ENCODE measurements around the gene GH2.
A peak's percentile ranks its signal among the peaks of the same experiment; 100 is the strongest.

Gene GH2

DNA sequence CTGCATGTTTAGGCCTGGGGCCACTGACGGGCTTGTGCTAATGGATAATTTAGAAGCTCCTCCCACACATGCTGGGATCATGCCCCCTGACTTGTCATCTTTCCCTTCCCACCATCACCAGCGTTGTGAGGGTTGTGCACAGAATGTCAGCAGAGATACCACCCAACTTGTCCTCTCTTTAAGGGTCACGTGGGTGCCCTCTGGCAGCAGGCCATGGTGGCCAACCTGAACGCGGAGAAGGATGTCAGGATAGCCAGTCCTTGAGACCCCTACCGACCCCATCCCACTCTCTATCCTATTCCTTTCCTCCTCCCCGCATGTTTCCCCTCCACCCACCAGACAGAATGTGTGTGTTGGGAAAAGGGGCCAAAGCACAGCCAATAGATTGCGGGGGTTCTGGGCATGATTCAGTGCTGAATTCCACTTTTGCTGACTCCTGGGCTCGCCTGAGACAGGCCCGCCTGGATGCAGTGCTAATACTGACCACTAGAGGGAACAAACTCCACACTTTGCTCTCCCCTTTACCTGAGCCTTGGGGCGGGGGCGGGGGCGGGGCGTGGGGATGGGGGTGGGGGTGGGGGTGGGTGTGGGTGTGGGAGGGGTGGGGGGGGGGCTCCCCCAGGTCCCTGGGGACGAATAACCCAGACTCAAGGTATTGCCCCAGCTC is at the start of gene GH2:
GH2 (minus strand) TSS at position 10 of the 667 bp plus-strand sequence. CDS start 143 bp downstream, outside the sequence.
- Histone ChIP-seq H3K27ac (ENCODE audit: extremely low read depth, low read depth, low read length) (no peak within 1 kb of the TSS), H3K36me3 (ENCODE audit: control insufficient read depth in 2 of 2, insufficient read depth in 1 of 2, low read length in 2 of 2) (no peaks in the 10 kb centered on the region), H3K4me1 (ENCODE audit: control insufficient read depth, insufficient read depth, low read length) (no peaks in the 10 kb centered on the region), H3K9me3 (ENCODE audit: control insufficient read depth, insufficient read depth, low read depth, low read length) (no peaks in the 10 kb centered on the region), H3K4me3 (ENCODE audit: low read depth, low read length) (no peak within 1 kb of the TSS)
- ChIA-PET POLR2A (no interaction called here), CTCF (interaction anchor here (0.7 to 2.9 kb wide), 6 partner anchors 12 to 33 kb away, joined by 3 to 10 read pairs (median 6); no protein-coding TSS in a partner anchor)
- TF ChIP-seq EGR2 (tag by site-specific recombination; IDR thresholded peaks at IDR 0.05; ENCODE audit: low read depth) (0 out of 2 replicates have a peak, but pooled peaks have one; percentile 25), ZNF701 (tag by site-specific recombination; IDR thresholded peaks at IDR 0.05) (no peak), ZEB2 (tag by site-specific recombination; IDR thresholded peaks at IDR 0.05) (no peak), GLIS2 (tag by site-specific recombination; IDR thresholded peaks at IDR 0.05) (no peak), ZFHX2 (tag by site-specific recombination; conservative IDR thresholded peaks at IDR 0.05) (peak; percentile 30), PRDM1 (tag by site-specific recombination; IDR thresholded peaks at IDR 0.05) (no peak)
- TF ChIP-seq, protein P1, sequence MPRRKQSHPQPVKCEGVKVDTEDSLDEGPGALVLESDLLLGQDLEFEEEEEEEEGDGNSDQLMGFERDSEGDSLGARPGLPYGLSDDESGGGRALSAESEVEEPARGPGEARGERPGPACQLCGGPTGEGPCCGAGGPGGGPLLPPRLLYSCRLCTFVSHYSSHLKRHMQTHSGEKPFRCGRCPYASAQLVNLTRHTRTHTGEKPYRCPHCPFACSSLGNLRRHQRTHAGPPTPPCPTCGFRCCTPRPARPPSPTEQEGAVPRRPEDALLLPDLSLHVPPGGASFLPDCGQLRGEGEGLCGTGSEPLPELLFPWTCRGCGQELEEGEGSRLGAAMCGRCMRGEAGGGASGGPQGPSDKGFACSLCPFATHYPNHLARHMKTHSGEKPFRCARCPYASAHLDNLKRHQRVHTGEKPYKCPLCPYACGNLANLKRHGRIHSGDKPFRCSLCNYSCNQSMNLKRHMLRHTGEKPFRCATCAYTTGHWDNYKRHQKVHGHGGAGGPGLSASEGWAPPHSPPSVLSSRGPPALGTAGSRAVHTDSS (tag by site-specific recombination; IDR thresholded peaks at IDR 0.05): no peak

DNA sequence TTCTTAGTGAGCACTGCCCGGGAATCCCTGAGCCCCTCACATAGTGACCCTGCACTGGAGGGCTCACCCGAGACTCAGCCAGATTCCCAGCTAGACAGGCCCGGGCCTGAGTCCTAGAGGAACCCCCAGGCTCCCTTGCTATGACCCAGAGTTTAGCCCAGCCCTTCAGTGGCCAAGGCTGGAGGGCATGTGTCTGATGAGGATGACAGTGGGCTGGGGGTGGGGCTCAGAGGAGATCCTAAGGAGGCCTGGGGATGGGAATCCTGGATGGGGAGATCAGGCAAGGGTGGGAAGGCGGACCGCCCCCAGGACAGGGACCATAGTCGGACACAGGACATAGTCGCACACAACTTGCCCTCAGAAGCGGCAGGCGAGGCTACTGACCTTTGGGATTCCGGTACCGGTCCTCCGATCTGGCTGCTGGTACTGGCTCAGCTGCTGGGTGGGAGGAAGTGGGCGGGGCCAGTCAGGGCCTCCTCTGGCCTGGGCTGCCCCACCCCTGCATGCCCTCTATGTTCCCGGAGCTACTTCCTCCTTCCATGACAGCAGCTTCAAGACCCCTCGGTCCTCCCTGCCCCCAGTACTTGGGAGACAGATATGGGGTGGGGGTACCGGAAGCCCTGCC is 49.3 kb upstream of the GH2 start:
- no peak overlapping the region for H3K27ac ChIP-seq (ENCODE audit: extremely low read depth, low read depth, low read length)
- H3K36me3 ChIP-seq (ENCODE audit: control insufficient read depth in 2 of 2, insufficient read depth in 1 of 2, low read length in 2 of 2): no peaks in the 10 kb centered on the region
- H3K4me3 ChIP-seq (ENCODE audit: low read depth, low read length): no peak overlapping the region
- no peak for TF ChIP-seq ZNF433 (tag by site-specific recombination; IDR thresholded peaks at IDR 0.05; ENCODE audit: low read depth)
- TF ChIP-seq ZNF791 (tag by site-specific recombination; IDR thresholded peaks at IDR 0.05): no peak
- no peak for TF ChIP-seq ZNF37A (tag by site-specific recombination; IDR thresholded peaks at IDR 0.05)
- TF ChIP-seq ZNF138 (tag by site-specific recombination; IDR thresholded peaks at IDR 0.05; ENCODE audit: borderline replicate concordance): no peak
- TF ChIP-seq KLF9 (tag by site-specific recombination; IDR thresholded peaks at IDR 0.05; ENCODE audit: low read depth): peak; percentile 38; the same call in 1 of the 2 replicates
- no peak for TF ChIP-seq ZNF221 (tag by site-specific recombination; IDR thresholded peaks at IDR 0.05; ENCODE audit: borderline replicate concordance)
- peak; percentile 20; the same call in 1 of the 2 replicates for TF ChIP-seq ZFHX2 (tag by site-specific recombination; conservative IDR thresholded peaks at IDR 0.05)
- ChIA-PET CTCF (interaction anchor here (1.8 to 3.0 kb wide), 3 partner anchors 12 to 203 kb away, joined by 4 to 17 read pairs (median 10); partner anchors contain the start of gene GH1), POLR2A (no interaction called here)
- no peaks in the 10 kb centered on the region for H3K9me3 ChIP-seq (ENCODE audit: control insufficient read depth, insufficient read depth, low read depth, low read length)
- H3K4me1 ChIP-seq (ENCODE audit: control insufficient read depth, insufficient read depth, low read length): no peaks in the 10 kb centered on the region

DNA sequence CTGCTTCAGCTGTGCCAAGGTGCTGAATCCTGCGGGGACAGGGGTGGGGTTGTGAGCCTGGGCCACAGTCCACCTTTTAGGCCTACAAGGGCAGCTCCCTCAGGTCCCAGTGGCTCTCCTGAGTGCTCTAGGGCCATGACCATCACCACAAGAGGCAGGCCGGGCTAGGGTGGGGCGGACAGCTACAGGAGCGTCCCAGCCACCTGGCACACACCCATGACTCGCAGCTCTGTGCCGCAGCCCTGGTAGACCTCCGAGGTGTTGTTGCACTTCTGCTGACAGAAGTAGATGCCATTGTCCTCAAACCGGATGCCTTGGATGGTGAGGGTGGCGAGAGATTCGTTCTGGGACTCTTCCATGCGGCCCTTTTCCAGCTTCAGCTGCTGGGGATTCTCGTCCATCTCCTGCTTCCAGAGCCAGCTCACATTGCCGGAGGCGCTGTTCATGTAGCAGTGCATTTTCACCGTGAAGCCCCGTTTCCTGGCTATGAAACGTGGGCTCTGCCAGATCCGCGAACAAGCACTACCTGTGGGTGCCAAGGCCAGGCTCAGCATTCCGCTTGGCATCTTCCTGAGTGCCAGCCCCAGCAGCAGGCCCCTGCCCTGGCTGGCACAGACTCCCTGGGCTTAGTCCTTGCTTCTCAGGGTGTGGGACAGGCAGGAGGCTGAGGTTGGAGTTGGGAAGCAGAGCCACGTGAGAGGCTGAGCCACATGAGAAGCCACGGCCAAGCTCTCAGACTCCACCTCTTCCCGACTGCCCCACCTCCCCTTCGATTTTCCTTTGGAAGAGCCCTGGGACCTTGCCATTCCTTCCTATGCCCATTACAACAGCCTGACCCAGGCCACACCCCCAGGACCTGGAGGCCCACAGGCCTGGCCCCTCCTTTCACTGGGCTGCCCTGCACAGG is 48.4 kb upstream of the GH2 start:
- ChIA-PET CTCF (interaction anchor here (0.5 to 3.0 kb wide), 5 partner anchors 11 to 203 kb away, joined by 3 to 17 read pairs (median 4); partner anchors contain the start of gene GH1), POLR2A (no interaction called here)
- H3K4me1 ChIP-seq (ENCODE audit: control insufficient read depth, insufficient read depth, low read length): no peaks in the 10 kb centered on the region

More for the DNA sequence above, 48.4 kb upstream of the GH2 start:
- TF ChIP-seq SCRT2 (tag by site-specific recombination; IDR thresholded peaks at IDR 0.05) (no peak), ZNF341 (tag by site-specific recombination; IDR thresholded peaks at IDR 0.05; ENCODE audit: low read depth) (peak; percentile 63)
- Histone ChIP-seq H3K4me3 (ENCODE audit: low read depth, low read length) (no peak overlapping the region), H3K9me3 (ENCODE audit: control insufficient read depth, insufficient read depth, low read depth, low read length) (no peaks in the 10 kb centered on the region), H3K27ac (ENCODE audit: extremely low read depth, low read depth, low read length) (no peak overlapping the region), H3K36me3 (ENCODE audit: control insufficient read depth in 2 of 2, insufficient read depth in 1 of 2, low read length in 2 of 2) (no peaks in the 10 kb centered on the region)
